ENCODE data around the gene MOCOS. TPM values are rescaled to one million over a fixed set of nuclear protein-coding genes. Genes with fewer than 3 reads are reported as not detected.
A peak's percentile ranks its signal among the peaks of the same experiment; 100 is the strongest.

The MOCOS gene
- total RNA-seq, 1 donor from 2014 or later = 5.4 TPM

DNA sequence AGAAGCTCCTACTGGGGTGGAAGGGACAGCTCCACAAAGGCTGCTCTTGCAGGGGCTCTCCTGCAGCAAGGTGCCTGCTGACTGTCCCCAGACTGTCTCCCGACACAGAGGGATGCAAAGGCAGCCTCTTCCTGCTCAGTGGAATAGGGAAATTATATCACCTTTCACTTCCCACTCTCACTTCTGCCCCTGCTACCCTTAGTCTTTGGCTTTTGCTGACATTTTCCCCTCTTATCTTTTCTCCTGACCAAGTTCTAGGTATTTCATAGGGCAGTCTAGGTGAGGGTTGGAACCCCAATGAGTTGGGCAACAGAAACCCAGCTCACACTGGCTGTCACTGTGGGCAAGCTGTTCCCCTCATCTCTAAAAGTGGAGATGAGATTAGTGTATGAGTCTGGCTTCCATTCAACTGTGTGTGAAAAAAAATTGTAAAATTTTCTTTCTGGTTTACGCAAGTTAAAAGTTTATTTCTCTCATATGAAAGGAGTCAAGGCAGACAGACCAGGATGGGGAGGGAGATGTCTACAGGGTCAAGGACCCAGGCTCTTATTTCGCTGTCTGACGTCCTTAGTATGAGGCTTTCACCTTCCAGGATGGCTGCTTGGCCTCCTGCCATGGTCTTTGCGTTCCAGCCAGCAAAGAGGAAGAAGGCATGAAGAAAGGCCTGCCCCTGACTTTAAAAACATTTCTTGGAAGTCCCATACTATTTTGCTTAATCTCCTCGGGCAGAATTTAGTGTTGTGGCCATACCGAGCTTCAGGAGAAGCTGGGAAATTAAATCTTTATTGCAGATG lies 7.5 kb upstream of the MOCOS start:
- peak; percentile 37 for DNase-seq (ENCODE audit: low read depth)

DNA sequence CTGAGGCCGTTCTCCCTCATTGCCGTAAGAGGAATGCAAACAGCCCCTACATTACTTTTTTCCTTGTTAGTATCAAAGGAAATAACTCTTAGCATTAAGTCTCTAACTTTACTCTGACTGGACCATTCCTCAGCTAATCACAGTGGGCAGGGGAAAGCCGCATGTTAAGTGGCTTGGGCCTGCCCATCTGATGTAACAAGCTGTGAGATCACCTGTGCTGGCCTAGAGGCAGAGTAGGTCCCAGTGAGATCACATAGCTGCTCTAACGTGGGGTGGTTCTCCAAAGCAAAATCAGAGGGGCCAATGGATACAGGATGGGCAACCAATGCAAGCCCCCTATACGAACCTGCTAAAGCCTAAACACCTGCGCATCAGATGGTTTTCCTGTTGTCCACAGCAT lies 5.9 kb upstream of the MOCOS start:
- DNase-seq (ENCODE audit: low read depth) = no peak

- DNase-seq (ENCODE audit: low read depth) = no peak
Measured at GRCh38 chr18:36181898-36182506, 5.3 kb upstream of the MOCOS start.

- DNase-seq (ENCODE audit: low read depth) = no peak
Measured at GRCh38 chr18:36183033-36183432, 4.3 kb upstream of the MOCOS start.

- DNase-seq (ENCODE audit: low read depth) = no peak
Measured at GRCh38 chr18:36183987-36184386, 3.3 kb upstream of the MOCOS start.

GRCh38 chr18:36185157-36185556 lies 2.1 kb upstream of the MOCOS start:
- no peak for DNase-seq (ENCODE audit: low read depth)

DNA sequence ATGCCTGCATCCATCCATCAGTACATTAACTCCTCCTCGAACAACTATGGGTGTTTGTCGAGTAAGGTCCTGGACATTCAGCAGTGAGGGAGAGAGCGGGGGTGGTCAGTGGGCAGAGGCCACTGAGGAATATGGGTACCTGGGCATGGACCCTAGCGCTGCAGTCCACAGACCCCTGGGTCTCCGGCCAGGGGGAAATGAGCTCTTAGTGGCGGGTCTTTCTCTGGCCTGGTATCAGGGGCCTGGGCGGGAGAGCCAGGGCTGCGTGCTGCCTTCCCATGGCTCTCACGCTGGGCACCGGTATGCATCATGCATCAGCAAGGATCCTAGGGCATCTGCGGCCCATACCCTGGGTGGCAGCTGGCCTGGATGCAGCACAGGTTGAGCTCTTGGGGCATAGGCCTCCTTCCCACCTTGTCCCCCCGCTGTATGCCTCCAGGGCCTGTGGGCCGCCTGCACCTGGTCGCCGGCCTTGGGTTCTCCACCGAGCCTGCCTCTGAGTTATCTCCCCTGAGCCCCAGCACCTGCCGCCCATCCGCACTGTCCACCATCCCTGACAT lies 1.3 kb upstream of the MOCOS start:
- no peak for DNase-seq (ENCODE audit: low read depth)

- peak; percentile 18 for DNase-seq (ENCODE audit: low read depth)
Measured at GRCh38 chr18:36186461-36187192, 670 bp upstream of the MOCOS start.

GRCh38 chr18:36187826-36188721 lies 777 bp downstream of the MOCOS start:
- DNase-seq (ENCODE audit: low read depth) = peak; percentile 74

- no peak for DNase-seq (ENCODE audit: low read depth)
Measured at GRCh38 chr18:36188916-36189315, 1.6 kb downstream of the MOCOS start.

- no peak for DNase-seq (ENCODE audit: low read depth)
Measured at GRCh38 chr18:36189486-36189885, 2.2 kb downstream of the MOCOS start.

DNA sequence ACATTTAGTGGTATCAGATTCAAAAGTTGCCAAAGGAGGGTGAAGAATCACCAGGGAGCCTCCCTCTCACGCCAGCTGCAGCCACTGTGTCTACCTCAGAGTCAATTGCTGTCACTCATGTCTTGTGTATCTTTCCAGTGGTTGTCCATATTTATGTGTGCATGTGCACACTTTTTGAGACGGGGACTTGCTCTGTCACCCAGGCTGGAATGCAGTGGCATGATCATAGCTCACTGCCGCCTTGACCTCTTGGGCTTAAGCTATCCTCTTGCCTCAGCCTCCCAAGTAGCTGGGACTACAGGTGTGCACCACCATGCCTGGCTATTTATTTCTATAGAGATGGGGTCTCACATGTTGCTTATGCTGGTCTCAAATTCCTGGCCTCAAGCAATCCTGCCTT lies 4.0 kb downstream of the MOCOS start:
- DNase-seq (ENCODE audit: low read depth) = no peak

- no peak for DNase-seq (ENCODE audit: low read depth)
Measured at GRCh38 chr18:36191711-36192110, 4.4 kb downstream of the MOCOS start.

DNA sequence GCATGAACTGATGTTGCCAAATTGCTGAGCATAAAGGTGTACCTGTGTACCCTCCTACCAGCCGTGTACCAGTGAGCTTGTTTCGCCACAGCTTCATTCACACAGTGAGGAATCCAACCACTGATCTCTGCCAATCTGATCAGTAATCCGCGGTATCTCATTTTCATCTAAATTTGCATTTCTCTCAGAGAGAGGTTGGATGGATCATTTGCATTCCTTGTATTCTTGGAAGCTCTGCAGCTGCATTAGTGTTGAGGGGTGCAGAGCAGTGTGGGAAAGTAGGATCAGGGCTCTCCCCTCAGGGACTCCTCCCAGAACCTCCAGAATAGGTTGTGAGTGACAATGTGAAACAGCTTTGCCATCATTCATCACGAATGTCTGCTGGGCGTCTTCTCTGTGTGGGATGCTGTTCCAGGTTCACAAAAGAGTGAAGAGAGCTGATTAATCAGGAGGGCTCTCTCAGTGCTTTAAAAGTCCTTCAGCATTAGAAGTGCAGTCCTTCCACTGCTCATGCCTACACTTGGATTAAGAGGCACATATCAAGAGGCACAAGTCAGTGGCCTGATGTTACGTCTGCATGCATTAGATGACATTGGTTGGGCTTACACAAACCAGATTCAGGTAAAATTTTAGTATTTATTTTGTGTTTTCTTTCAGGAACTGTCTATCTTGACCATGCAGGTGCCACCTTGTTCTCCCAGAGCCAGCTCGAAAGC lies 7.5 kb downstream of the MOCOS start:
- DNase-seq (ENCODE audit: low read depth) = no peak

DNA sequence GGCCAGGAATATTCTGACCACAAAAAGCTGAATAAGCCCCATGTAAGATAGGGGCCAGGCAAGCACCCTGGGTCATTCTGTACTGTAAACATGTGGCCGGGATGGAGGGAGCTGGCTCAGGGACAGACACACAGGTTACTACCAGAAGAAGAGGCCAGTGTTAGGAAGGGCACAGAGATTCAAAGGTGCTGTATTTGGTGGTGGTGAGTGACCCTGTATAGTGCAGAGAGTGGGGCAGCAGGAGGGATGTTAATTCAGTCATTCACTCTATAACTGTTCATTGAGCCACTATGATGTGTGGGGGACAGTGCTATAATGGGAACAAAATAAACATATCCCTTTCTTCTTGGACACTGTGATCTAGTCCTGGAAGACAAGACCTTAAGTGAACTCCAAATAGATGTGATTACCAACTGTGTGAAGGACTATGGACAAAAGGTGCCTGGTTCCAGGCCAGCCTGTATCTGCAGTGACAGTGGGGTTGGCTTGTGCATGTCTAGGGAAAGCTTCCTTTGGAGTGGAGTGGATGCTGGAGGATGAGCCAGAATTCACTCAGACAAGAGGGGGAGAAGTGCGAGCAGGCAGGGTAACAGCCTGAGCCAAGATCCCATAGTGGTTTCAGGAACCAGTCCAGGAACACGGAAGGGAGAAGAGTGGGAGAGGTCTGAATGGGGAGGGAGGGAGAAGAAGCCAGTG lies 8.3 kb downstream of the MOCOS start:
- no peak for DNase-seq (ENCODE audit: low read depth)

- DNase-seq (ENCODE audit: low read depth) = no peak
Measured at GRCh38 chr18:36196238-36196995, 9.1 kb downstream of the MOCOS start.

DNA sequence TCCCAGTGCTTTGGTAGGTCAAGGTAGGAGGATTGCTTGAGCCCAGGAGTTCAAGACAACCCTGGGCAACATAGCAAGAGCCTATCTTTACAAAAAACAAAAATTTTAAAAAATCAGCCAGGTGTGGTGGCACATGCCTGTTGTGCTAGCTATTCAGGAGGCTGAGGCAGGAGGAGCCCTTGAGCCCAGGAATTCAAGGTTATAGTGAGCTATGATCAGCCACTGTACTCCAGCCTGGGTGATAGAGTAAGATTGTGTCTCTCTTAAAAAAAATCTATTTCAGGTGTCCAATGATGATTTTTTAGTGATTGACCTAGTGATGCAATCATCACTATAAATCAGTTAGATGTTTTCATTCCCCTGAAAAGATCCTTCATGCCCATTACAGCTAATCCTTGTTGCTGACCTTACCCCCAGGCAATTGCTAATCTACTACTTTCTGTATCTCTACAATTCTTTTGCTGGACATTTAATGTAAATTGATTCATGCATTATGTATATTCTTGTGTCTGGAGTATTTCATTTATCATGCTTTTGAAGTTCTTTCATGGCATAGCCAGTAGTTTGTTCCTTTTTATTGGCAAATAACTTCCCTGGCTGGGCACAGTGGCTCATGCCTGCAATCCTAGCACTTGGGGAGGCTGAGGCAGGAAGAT lies 10.3 kb downstream of the MOCOS start:
- DNase-seq (ENCODE audit: low read depth) = no peak

- peak; percentile 71 for DNase-seq (ENCODE audit: low read depth)
Measured at GRCh38 chr18:36199691-36200295, 12.5 kb downstream of the MOCOS start.
